Measurements from ENCODE around the gene CASP8. TPM values are rescaled to one million over a fixed set of nuclear protein-coding genes. Genes with fewer than 3 reads are reported as not detected.
"Not testable (repeated sequence)": the region's sequence is repeated elsewhere in the genome, so short reads cannot be mapped to it uniquely, and the experiment has no call there.

Gene CASP8
- total RNA-seq, 1 donor from 2014 or later = 84.4 TPM

DNA sequence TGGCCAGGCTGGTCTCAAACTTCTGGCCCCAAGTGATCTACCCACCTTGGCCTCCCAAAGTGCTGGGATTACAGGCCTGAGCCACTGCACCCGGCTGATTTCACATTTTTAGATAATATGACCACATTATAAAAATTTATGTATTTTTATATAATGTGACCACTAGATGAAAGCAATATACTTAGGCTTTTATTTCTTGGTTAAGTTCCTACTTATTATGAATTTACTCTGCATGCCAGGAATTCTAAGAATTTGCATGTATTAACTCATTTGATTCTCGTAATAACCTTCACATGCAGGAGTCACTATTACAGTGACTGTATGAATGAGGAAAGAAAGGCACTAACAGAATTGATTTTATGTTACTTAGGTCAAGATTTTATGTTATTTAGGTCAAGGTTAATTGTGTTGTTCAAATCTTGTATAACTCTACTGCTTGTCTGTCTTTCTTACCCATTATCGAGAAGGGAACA lies 25.6 kb upstream of the CASP8 start:
- Mint-ChIP-seq H3K9me3 (no peaks in the 10 kb centered on the region), H3K27me3 (no peaks in the 10 kb centered on the region), H3K4me3 (peak overlapping the region; percentile 93), H3K27ac (peak overlapping the region; percentile 93), H3K4me1 (peaks cover 61% of the 10 kb centered on the region), H3K36me3 (ENCODE audit: low read depth) (peaks cover 27% of the 10 kb centered on the region)
- intact Hi-C loops (cut with micrococcal nuclease) = loop anchor here (2.0 to 10.0 kb wide), 5 partner anchors 340 to 1030 kb away; partner anchors contain the start of genes BZW1, FZD7 and NOP58
- TF ChIP-seq, protein P1, sequence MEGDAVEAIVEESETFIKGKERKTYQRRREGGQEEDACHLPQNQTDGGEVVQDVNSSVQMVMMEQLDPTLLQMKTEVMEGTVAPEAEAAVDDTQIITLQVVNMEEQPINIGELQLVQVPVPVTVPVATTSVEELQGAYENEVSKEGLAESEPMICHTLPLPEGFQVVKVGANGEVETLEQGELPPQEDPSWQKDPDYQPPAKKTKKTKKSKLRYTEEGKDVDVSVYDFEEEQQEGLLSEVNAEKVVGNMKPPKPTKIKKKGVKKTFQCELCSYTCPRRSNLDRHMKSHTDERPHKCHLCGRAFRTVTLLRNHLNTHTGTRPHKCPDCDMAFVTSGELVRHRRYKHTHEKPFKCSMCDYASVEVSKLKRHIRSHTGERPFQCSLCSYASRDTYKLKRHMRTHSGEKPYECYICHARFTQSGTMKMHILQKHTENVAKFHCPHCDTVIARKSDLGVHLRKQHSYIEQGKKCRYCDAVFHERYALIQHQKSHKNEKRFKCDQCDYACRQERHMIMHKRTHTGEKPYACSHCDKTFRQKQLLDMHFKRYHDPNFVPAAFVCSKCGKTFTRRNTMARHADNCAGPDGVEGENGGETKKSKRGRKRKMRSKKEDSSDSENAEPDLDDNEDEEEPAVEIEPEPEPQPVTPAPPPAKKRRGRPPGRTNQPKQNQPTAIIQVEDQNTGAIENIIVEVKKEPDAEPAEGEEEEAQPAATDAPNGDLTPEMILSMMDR (IDR thresholded peaks at IDR 0.05) = no peak
- CTCF ChIA-PET = interaction anchor here (0.6 to 4.5 kb wide), 4 partner anchors 26 to 56 kb away, joined by 3 to 59 read pairs (median 30); partner anchors contain the start of gene CASP8
- ATAC-seq (ENCODE audit: low read depth) (no peak), DNase-seq (no peak)
- POLR2A ChIA-PET = interaction anchor here (0.6 to 4.1 kb wide), 9 partner anchors 8 to 408 kb away, joined by 3 to 73 read pairs (median 10); partner anchors contain the start of genes CASP10, CASP8, CFLAR and CLK1

DNA sequence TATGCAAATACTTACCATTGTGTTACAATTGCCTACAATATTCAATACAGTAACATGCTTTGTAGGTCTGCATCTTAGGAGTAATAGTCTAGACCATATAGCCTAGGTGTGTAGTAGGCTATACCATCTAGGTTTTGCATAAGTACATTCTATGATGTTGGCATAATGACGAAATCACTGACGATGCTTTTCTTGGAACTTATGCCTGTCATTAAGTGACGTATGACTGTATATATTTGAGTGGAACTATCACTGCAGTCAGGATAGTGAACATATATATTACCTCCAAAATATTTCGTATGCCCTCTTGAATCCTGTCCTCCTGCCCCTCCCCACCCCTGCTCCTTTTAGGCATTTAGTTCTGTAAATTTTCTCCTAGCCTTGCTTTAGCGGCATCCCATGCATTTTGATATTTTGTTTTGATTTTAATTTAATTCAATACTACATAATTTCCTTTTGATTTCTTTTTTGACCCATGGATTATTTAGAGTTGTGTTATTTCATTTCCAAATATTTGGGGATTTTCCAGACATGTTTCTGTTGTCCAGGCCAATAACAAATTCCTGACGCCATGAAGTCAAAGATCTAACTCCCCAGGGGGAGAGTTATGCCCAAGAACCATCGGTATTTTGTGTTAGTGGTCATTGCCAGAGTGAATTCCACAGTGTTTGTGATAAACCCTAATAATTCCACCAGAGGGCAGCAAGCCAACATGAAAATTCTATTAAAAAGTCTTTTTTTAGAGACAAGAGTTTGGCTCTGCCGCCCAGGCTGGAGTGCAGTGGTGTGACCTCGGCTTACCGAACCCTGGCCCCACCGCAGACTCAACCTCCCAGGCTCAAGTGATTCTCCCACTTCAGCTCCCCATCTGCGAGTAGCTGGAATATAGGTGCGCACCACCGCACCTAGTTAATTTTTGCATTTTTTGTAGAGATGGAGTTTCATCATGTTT lies 24.2 kb upstream of the CASP8 start:
- peak overlapping the region; percentile 80 for H3K27ac Mint-ChIP-seq
- peak overlapping the region; percentile 70 for H3K4me3 Mint-ChIP-seq
- intact Hi-C loops (cut with micrococcal nuclease) = loop anchor here (1.0 to 10.0 kb wide), 11 partner anchors 22 to 1029 kb away; partner anchors contain the start of genes FZD7, NOP58, STRADB and TMEM237
- CTCF ChIA-PET = interaction anchor here (0.6 to 4.5 kb wide), 11 partner anchors 11 to 328 kb away, joined by 3 to 57 read pairs (median 5); partner anchors contain the start of genes CASP10 and CASP8
- POLR2A ChIA-PET = interaction anchor here (0.6 to 2.2 kb wide), 8 partner anchors 17 to 132 kb away, joined by 3 to 12 read pairs (median 5); partner anchors contain the start of gene CASP8
- peak; percentile 5 for ATAC-seq (ENCODE audit: low read depth)
- no peak for DNase-seq
- TF ChIP-seq, protein P1 (IDR thresholded peaks at IDR 0.05) = no peak
- H3K9me3 Mint-ChIP-seq = no peaks in the 10 kb centered on the region
- no peaks in the 10 kb centered on the region for H3K27me3 Mint-ChIP-seq
- peaks cover 37% of the 10 kb centered on the region for H3K36me3 Mint-ChIP-seq (ENCODE audit: low read depth)
- peaks cover 75% of the 10 kb centered on the region for H3K4me1 Mint-ChIP-seq

DNA sequence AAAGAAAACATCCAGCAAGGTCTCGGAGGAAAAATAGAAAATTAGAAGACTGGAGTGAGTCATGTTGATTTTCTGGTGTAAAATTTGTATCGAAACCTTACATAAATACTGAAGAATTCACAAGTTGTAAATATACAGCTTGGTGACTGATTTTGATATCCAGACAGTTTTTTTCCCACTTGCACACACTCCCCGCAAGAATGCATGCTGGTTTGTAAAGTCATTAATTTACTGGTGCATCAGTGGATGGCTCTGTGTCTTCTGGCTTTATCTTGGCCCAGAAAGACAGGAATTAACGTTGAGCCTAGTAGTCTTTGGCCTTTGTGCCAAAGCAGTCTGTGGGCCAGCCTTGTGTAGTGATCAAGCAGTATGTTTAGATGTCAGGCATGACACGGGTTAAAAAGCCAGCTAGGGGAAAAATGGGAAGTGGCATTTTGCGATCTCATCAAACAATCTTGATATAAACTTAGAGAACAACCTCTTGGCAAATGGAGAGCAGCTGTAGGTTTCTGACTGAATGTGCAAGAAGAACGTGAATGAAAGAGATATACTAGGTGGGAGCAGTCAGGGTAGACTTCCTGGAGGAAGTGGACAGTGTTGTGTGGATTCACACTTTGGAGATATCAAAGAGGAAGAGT lies 22.7 kb upstream of the CASP8 start:
- CTCF ChIA-PET = interaction anchor here (0.9 to 2.9 kb wide), 6 partner anchors 15 to 126 kb away, joined by 3 to 46 read pairs (median 4); partner anchors contain the start of genes CASP10 and CASP8
- H3K9me3 Mint-ChIP-seq = no peaks in the 10 kb centered on the region
- peaks cover 80% of the 10 kb centered on the region for H3K4me1 Mint-ChIP-seq
- H3K27ac Mint-ChIP-seq = peak overlapping the region; percentile 21
- POLR2A ChIA-PET = interaction anchor here (0.7 to 2.2 kb wide), 5 partner anchors 20 to 127 kb away, joined by 5 to 12 read pairs (median 6); partner anchors contain the start of gene CASP8
- DNase-seq (no peak), ATAC-seq (ENCODE audit: low read depth) (no peak)
- TF ChIP-seq, protein P1 (IDR thresholded peaks at IDR 0.05) = no peak
- H3K4me3 Mint-ChIP-seq = no peak overlapping the region
- peaks cover 42% of the 10 kb centered on the region for H3K36me3 Mint-ChIP-seq (ENCODE audit: low read depth)
- intact Hi-C loops (cut with micrococcal nuclease) = loop anchor here (2.0 to 10.0 kb wide), 4 partner anchors 337 to 1027 kb away; partner anchors contain the start of genes FZD7, NOP58 and TMEM237
- no peaks in the 10 kb centered on the region for H3K27me3 Mint-ChIP-seq

DNA sequence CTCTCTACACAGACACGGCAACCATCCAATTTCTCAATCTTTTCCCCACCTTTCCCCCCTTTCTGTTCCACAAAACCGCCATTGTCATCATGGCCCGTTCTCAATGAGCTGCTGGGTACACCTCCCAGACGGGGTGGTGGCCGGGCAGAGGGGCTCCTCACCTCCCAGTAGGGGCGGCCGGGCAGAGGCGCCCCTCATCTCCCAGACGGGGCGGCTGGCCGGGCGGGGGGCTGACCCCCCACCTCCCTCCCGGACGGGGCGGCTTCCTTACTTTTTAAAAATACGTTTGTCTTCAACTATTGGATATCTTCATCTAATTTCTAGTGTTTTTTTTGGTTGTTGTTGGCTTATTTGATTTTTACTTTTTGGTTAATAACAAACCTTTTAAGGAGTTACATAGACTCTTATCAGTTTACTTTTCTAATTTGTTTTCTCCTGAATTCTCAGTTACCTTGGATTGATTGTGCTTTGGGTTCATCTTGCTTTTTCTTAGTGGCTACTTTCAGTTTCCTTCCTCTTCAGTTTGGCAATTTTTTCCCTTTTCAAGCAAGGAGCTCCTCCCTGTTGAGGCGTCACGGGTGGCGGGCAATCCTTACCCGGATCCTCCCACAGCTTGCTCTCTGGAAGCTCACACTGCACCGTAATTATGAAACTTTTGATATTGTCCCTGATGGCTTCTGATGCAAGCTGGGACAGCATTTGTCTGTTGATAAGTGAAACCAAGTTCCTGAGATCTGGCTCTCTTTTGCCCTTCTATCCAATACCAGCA lies 21.0 kb upstream of the CASP8 start:
- intact Hi-C loops (cut with micrococcal nuclease) = loop anchor here (10.0 kb wide), 3 partner anchors 335 to 1025 kb away; partner anchors contain the start of genes FZD7 and NOP58
- POLR2A ChIA-PET; ATAC-seq (ENCODE audit: low read depth); DNase-seq; H3K9me3 Mint-ChIP-seq; H3K4me3 Mint-ChIP-seq; H3K27me3 Mint-ChIP-seq: not testable (repeated sequence)
- H3K27ac Mint-ChIP-seq = peak overlapping the region; percentile 66
- peaks cover 80% of the 10 kb centered on the region for H3K4me1 Mint-ChIP-seq
- peaks cover 38% of the 10 kb centered on the region for H3K36me3 Mint-ChIP-seq (ENCODE audit: low read depth)
- CTCF ChIA-PET = interaction anchor here (1.1 kb wide), 1 partner anchor 124 kb away, joined by 3 read pairs; no protein-coding TSS in a partner anchor
